Esophagus mucosa (tissue), 1 donor: Measurements from ENCODE around the gene GEMIN7. TPM values are rescaled to one million over a fixed set of nuclear protein-coding genes. Genes with fewer than 3 reads are reported as not detected.

Experiments used
- ATAC-seq: fragments of 200-7000 bp; cut with Tn5 transposase; one replicate; pipeline ENCODE4 v1.9.1; 2020
- total RNA-seq: library from RNA; stranded (reverse); gene quantifications from one replicate; pipeline ENCODE4 v1.2.4, GENCODE V29; 2023
- donor health status: DM: yes; HTN: yes; CAD: no.

Gene GEMIN7
- total RNA-seq, 1 donor from 2014 or later, result 18.7 TPM

GRCh38 chr19:45130888-45131615 is 52.0 kb downstream of the GEMIN7 start:
- peak; percentile 27 for ATAC-seq

GRCh38 chr19:45133661-45134060 is 54.6 kb downstream of the GEMIN7 start:
- ATAC-seq, result no peak

- no peak for ATAC-seq
Observed at GRCh38 chr19:45135176-45135885, 56.3 kb downstream of the GEMIN7 start.

- no peak for ATAC-seq
Observed at GRCh38 chr19:45136507-45137178, 57.6 kb downstream of the GEMIN7 start.

- no peak for ATAC-seq
Observed at GRCh38 chr19:45137179-45137761, 58.2 kb downstream of the GEMIN7 start.

GRCh38 chr19:45138303-45138751 is 59.3 kb downstream of the GEMIN7 start:
- no peak for ATAC-seq

GRCh38 chr19:45139286-45140143 is 60.5 kb downstream of the GEMIN7 start:
- no peak for ATAC-seq

- no peak for ATAC-seq
Observed at GRCh38 chr19:45140144-45140503, 61.1 kb downstream of the GEMIN7 start.

GRCh38 chr19:45140533-45140932 is 61.5 kb downstream of the GEMIN7 start:
- no peak for ATAC-seq

Other genes with a start within 250 kb of the GEMIN7 start
- 64.4 TPM for gene NECTIN2, start 233.0 kb upstream of the GEMIN7 start, total RNA-seq
- 71.4 TPM for gene TOMM40, start 188.0 kb upstream of the GEMIN7 start, total RNA-seq
- gene APOE, start 173.5 kb upstream of the GEMIN7 start, total RNA-seq, result 5.7 TPM
- gene APOC1, start 164.7 kb upstream of the GEMIN7 start, total RNA-seq, result 4.7 TPM
- not detected for gene APOC4, start 137.0 kb upstream of the GEMIN7 start, total RNA-seq
- gene APOC2, start 133.2 kb upstream of the GEMIN7 start, total RNA-seq, result 0.52 TPM
- 69.9 TPM for gene CLPTM1, start 123.9 kb upstream of the GEMIN7 start, total RNA-seq
- gene RELB, start 77.8 kb upstream of the GEMIN7 start, total RNA-seq, result 6.6 TPM
- gene CLASRP, start 40.2 kb upstream of the GEMIN7 start, total RNA-seq, result 30.8 TPM
- gene ZNF296, start 2.8 kb upstream of the GEMIN7 start, total RNA-seq, result 8.1 TPM
- 24.2 TPM for gene PPP1R37, start 13.9 kb downstream of the GEMIN7 start, total RNA-seq
- gene NKPD1, start 81.7 kb downstream of the GEMIN7 start, total RNA-seq, result 1.00 TPM
- gene TRAPPC6A, start 99.0 kb downstream of the GEMIN7 start, total RNA-seq, result 19.6 TPM
- gene BLOC1S3, start 99.5 kb downstream of the GEMIN7 start, total RNA-seq, result 8.8 TPM
- 1.1 TPM for gene EXOC3L2, start 166.1 kb downstream of the GEMIN7 start, total RNA-seq
- 21.0 TPM for gene MARK4, start 172.0 kb downstream of the GEMIN7 start, total RNA-seq
- 0.96 TPM for gene CKM, start 243.6 kb downstream of the GEMIN7 start, total RNA-seq